GM19463 (cell line): ENCODE results near the gene OOSP2.
"Not testable (repeated sequence)": the region's sequence is repeated elsewhere in the genome, so short reads cannot be mapped to it uniquely, and the experiment has no call there.

ENCODE experiments used
- ATAC-seq: cut with Tn5 transposase; IDR thresholded peaks from one replicate; pipeline ENCODE4 v1.9.1; 2021; ENCODE audit warnings: mild to moderate bottlenecking, moderate library complexity; ENCODE audit not compliant: unreplicated experiment

Gene OOSP2

GRCh38 chr11:60040109-60040508 lies at the start of gene OOSP2:
OOSP2 (plus strand) TSS chr11:60040409; CDS start chr11:60040460, 51 bp downstream.
- ATAC-seq, result no peak

GRCh38 chr11:59990421-59990820 lies 49.8 kb upstream of the OOSP2 start:
- no peak for ATAC-seq

- ATAC-seq, result no peak
Observed at GRCh38 chr11:59992425-59992824, 47.8 kb upstream of the OOSP2 start.

- no peak for ATAC-seq
Observed at GRCh38 chr11:59997800-59998199, 42.4 kb upstream of the OOSP2 start.

DNA sequence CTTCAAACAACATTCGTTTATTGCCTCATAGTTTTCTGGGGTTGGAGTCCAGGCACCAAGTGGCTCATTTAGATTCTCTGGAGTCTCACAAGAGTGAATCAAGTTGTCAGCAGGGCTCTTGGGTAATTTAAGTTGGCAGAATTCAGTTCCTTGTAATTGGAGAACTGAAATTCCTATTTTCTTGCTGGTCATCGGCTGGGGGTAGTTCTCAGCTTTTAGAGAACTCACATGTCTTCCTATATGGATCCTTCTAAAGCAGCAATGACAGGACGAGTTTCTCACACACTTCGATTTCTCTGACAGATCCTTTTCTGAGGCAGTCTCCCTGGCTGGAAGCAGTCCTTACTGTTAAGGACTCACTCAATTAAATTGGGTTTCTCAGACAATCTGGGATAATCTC lies 40.5 kb upstream of the OOSP2 start:
- no peak for ATAC-seq

DNA sequence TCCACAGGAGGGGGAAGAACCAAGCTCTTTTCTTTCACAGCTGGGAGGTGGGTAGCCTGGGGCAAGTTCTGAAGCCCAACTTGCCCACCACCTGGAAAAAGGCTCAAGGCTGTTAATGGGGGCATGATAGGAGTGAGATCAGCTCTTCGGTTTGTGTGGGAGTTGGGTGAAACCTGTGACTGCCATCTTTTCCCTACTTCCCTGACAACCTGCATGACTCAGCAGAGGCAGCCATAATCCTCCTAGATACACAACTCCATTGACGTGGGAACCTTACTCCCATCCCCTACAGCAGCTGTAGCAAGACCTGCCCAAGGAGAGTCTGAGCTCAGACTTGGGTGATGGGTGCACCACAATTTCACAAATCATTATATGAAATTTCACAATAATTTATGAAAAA lies 36.5 kb upstream of the OOSP2 start:
- ATAC-seq, result no peak

GRCh38 chr11:60005360-60005759 lies 34.8 kb upstream of the OOSP2 start:
- no peak for ATAC-seq

DNA sequence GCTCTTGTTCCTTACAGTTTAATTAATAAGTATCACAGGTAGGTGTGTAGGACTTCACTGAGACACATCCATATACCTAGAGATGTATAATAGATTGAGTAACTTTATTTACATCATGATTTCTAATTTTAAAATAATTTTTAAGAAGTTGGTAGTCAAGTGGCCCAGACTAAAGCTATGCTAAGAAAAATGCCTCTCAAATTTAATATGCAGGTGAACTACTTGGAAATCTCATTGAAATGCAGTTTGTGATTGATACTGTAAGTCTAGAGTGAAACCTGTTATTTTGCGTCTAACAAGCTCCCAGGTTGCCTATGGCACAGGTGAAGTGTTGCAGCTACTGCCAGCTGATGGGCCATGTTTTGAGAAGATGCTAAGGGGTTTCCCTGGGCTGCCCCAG lies 23.3 kb upstream of the OOSP2 start, which contains the start of gene OOSP4B:
Gene OOSP4B, plus strand, starts transcription at position 301 of the 400 bp plus-strand sequence.
- no peak for ATAC-seq

DNA sequence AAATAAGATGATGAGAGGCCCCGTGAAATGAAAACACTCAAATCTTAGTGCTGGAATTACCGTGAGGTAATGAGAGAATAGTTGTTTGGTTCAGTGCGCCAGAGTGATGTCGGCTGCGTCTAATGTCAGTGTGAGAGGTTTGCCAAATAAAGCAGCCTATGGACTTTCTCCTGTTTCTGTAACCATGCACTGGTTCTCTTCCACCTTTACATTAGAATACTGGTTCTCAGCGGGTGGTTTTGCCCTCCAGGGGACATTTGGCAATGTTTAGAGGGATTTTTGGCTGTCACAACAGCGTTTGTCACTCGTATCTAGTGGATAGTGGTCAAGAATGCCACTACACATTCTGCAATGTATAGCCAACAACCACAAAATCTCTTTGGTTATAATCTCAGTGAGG lies 22.2 kb upstream of the OOSP2 start:
- ATAC-seq, result no peak

DNA sequence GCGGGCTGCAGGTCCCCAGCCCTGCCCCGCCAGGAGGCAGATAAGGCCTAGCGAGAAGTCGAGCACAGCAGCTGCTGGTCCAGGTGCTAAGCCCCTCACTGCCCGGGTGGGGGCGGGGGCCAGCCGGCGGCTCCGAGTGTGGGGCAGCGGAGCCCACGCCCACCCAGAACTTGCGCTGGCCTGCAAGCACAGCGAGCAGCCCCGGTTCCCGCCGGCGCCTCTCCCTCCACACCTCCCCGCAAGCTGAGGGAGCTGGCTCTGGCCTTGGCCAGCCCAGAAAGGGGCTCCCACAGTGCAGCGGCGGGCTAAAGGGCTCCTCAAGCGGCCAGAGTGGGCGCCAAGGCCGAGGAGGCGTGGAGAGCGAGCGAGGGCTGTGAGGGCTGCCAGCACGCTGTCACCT lies 19.8 kb upstream of the OOSP2 start:
- not testable (repeated sequence) for ATAC-seq

DNA sequence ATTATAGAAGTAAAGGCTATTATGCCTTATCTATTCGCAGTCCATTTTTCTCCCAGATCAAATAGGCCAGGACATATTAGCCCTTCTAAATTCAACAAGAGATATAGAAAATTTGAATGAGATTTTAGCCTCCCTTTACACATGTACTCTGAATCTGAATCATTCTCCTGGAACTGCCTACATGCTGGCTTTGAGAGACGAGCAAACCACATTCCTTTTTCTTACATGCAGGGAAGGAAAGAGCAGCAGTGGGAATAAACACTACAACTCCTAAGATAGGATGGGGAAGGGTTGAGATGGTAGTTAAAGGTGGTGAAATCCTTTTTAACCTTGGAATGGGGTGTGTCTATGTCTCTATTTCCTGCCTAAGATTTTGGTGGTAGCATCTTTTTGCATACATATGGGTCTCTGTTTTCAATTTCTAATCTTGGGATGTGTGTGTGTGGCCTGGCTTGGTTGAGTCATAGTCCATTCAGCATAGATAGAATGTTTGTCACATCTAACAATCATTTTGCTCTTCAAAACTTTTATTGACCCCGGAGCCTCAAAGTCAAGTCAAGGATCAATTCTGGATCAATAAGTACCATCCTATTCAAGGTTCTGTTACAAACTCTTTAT lies 11.1 kb upstream of the OOSP2 start:
- ATAC-seq, result no peak

GRCh38 chr11:60050422-60050821 lies 10.2 kb downstream of the OOSP2 start:
- ATAC-seq, result not testable (repeated sequence)

GRCh38 chr11:60050839-60051238 lies 10.6 kb downstream of the OOSP2 start:
- not testable (repeated sequence) for ATAC-seq

DNA sequence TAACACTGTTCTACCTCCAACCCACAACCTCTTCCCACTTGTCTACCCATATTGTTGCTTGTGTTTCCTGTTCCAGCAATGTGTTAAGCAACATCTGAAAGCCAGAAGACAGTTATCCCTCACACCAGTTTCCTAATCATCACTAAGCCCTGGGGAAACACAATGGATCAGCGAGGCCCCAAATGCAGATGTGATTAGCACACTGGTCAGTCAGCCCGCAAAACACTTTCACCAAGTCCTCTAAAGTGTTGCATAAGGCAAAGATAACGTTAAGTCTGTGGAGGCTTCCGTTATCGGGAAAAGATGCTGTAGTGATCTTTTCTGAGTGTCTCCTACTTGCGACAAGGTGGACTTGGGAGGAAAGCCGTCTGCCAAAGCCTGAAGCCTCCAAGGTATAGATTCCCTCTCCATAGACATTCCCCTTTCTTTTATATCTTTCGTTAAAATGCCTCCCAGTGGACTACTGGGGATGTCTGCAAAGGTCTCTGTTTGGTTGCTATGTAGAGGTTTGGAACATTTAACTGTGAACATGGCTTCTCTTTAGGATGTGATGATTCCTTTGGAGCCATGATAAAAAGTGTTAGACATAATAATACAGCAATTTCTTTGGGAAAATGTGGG lies 16.2 kb downstream of the OOSP2 start, which contains the start of gene MS4A3:
Gene MS4A3, plus strand, starts transcription at position 317 of the 621 bp plus-strand sequence. CDS start 4,496 bp downstream, outside the sequence.
- ATAC-seq, result no peak

GRCh38 chr11:60059052-60059451 lies 18.8 kb downstream of the OOSP2 start:
- no peak for ATAC-seq

GRCh38 chr11:60059521-60060240 lies 19.5 kb downstream of the OOSP2 start:
- no peak for ATAC-seq

GRCh38 chr11:60064111-60064510 lies 23.9 kb downstream of the OOSP2 start:
- ATAC-seq, result no peak

DNA sequence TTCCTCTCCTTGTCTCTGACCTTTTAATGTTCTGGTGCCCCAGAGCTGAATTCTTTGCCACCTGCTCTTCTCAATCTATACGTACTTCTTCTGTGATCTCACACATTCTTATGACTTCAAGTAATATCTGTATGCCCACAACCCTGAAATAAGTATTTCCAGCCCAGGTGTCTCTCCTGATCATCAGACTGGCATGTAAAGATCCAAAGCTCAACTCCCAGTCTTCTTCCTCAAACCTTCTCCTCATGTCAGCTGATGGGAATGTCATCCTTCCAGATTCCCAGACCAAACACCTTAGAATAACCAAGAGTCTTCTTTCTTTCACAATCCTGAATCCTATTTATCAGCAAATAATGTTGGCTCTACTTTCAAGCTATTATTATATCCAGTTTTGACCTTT lies 25.6 kb downstream of the OOSP2 start:
- no peak for ATAC-seq

DNA sequence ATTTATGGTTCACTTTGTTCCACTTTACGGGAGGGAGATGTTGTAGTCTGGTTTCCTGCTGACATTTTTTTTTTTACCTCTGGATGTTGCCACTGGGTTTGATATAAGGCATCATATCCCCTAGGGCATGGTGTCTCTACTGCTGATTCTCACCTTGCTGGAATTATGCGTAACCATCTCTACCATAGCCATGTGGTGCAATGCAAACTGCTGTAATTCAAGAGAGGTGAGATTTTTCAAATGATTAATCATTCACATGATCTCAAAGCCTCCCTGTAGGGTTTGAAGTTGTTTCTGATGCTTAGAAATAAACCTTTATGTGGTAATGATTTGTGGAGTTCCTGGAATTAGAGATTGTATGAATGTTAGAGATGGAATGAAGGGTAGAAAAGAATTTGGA lies 29.2 kb downstream of the OOSP2 start:
- ATAC-seq, result no peak

DNA sequence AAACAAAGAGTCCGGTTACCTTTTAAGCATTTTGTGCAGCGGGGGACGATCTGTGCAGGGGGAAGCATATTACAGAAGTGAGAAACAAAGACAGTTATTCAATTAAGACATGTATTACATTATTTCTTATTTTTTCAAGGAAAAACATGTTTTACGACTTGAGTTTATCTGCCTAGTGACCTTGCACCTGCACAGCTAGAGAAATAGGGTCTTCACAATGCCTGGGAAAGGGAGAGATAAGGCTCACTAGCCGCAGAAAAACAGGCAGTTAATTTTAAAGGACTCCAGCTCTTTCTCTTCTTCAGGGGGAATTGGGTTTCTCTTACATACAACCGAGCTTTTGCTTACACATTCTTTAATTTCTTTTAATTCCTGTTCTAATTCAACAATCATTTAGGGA lies 31.4 kb downstream of the OOSP2 start:
- not testable (repeated sequence) for ATAC-seq

GRCh38 chr11:60077216-60077817 lies 37.1 kb downstream of the OOSP2 start:
- ATAC-seq, result no peak

- ATAC-seq, result no peak
Observed at GRCh38 chr11:60077981-60078380, 37.8 kb downstream of the OOSP2 start.
